Measurements from ENCODE around the gene MYO1F. TPM values are rescaled to one million over a fixed set of nuclear protein-coding genes. Genes with fewer than 3 reads are reported as not detected.

Gene MYO1F
- total and polyA plus RNA-seq, 10 of the 15 experiments (the other 5 are each of a cell fraction or from before 2014, with no cell fraction given) = 3.5 to 49.4 (median 31.3) TPM

- BruUV-seq (replicated peaks) = no TSS peak
- Histone ChIP-seq H3K27ac (ENCODE audit: control insufficient read depth, insufficient read depth) (no peak overlapping the region), H3K36me3 (ENCODE audit: control insufficient read depth in 2 of 2, insufficient read depth in 2 of 2, low read length in 1 of 2) (no peaks in the 10 kb centered on the region), H3K9me3 (replicated peaks; ENCODE audit: control insufficient read depth, insufficient read depth, low read length) (no peaks in the 10 kb centered on the region), H3K4me2 (ENCODE audit: control insufficient read depth, insufficient read depth) (peak overlapping the region; percentile 97), H3K27me3 (replicated peaks in 1 of 2; ENCODE audit: control insufficient read depth in 2 of 2, insufficient read depth in 2 of 2, low read length in 1 of 2) (no peaks in the 10 kb centered on the region), H3K4me3 (peak overlapping the region; percentile 67; the same call in 1 of the 2 replicates), H3K79me2 (ENCODE audit: control insufficient read depth, insufficient read depth, low read length) (peaks cover 2% of the 10 kb centered on the region), H2AFZ (ENCODE audit: control insufficient read depth, low read depth, low read length) (no peak overlapping the region), H3K4me1 (ENCODE audit: control insufficient read depth, insufficient read depth, low read length) (peaks cover 7% of the 10 kb centered on the region; the same call in 1 of the 2 replicates), H4K20me1 (ENCODE audit: control insufficient read depth, insufficient read depth) (no peaks in the 10 kb centered on the region), H3K9ac (ENCODE audit: control insufficient read depth, insufficient read depth, low read length) (0 out of 2 replicates have a peak overlapping the region, but pooled peaks have one; percentile 86)
- no peak for DNase-seq (ENCODE audit: low read depth, low spot score)
- ChIA-PET POLR2A (interaction anchor here (0.8 to 2.0 kb wide), 3 partner anchors 59 to 122 kb away, joined by 3 to 11 read pairs (median 6); partner anchors contain the start of genes MARCHF2 and RAB11B), CTCF (interaction anchor here (1.9 kb wide), 1 partner anchor 66 kb away, joined by 18 read pairs; no protein-coding TSS in a partner anchor), RAD21 (ENCODE audit: unreplicated experiment) (interaction anchor here (1.2 to 2.5 kb wide), 2 partner anchors 98 to 99 kb away, joined by 4 to 17 read pairs; partner anchors contain the start of gene MARCHF2), SMC1A (ENCODE audit: uncharacterized antibody, unreplicated experiment) (interaction anchor here (0.8 kb wide), 1 partner anchor 68 kb away, joined by 4 read pairs; the partner anchor contains the start of gene HNRNPM)
- WGBS (ENCODE audit: insufficient coverage, insufficient replicate concordance, low lambda C conversion rate, missing lambda C conversion rate) = 86% methylated on average over 21 of the region's 22 CpGs
- intact Hi-C loops (cut with micrococcal nuclease; ENCODE audit: unreplicated experiment) (no loop called here), in situ Hi-C loops (cut with MboI) (no loop called here)
- TF ChIP-seq POLR2A (IDR thresholded peaks at IDR 0.05; ENCODE audit: low read depth, low read length) (0 out of 2 replicates have a peak, but pooled peaks have one; percentile 51), RELB (IDR thresholded peaks at IDR 0.05; ENCODE audit: low read depth) (no peak), CBFB (IDR thresholded peaks at IDR 0.05; ENCODE audit: low read depth) (no peak), ASH2L (IDR thresholded peaks at IDR 0.05; ENCODE audit: borderline replicate concordance, low read depth) (no peak), PKNOX1 (IDR thresholded peaks at IDR 0.05) (no peak), EGR1 (IDR thresholded peaks at IDR 0.05; ENCODE audit: borderline replicate concordance in 1 of 2, low read depth in 2 of 2, low read length in 2 of 2) (peak in 1 of 2 experiments; percentile 53; a peak in 1 of 3 replicates), SUZ12 (IDR thresholded peaks at IDR 0.05; ENCODE audit: unreplicated experiment) (no peak), NR2C2 (IDR thresholded peaks at IDR 0.05; ENCODE audit: borderline replicate concordance, control insufficient read depth, insufficient read length, low read depth) (no peak), ZNF217 (IDR thresholded peaks at IDR 0.05) (no peak), SMC3 (IDR thresholded peaks at IDR 0.05; ENCODE audit: borderline replicate concordance, low read length) (no peak)
- peak; percentile 11; the same call in 2 of the 3 replicates for ATAC-seq
- FAIRE-seq = peak; percentile 49
These were observed 64.9 kb downstream of the MYO1F start for GRCh38 chr19:8512115-8512967.
